Upper lobe of left lung (tissue), 4 donors: ENCODE data around the gene DENND5A.
"Not testable (repeated sequence)": the region's sequence is repeated elsewhere in the genome, so short reads cannot be mapped to it uniquely, and the experiment has no call there.

Experiments used
- CTCF ChIP-seq, 6 experiments: fragments of 450-650 bp in 4 of 6; fragments of 200-600 bp in 2 of 6; sonication (generic) in 2 of 6; IDR thresholded peaks; one replicate each; pipeline ENCODE4 v1.5.1; 2016 to 2019; ENCODE audit warnings: antibody characterized with exemption in 6 of 6
- EP300 ChIP-seq, 4 donors: sonication (generic); formaldehyde crosslinking; IDR thresholded peaks; one replicate each; pipeline ENCODE4 v1.5.1; 2017; ENCODE audit warnings: antibody characterized with exemption in 4 of 4, control low read depth in 2 of 4
- POLR2A ChIP-seq, 4 donors: fragments of 450-650 bp; IDR thresholded peaks; one replicate each; pipeline ENCODE4 v1.5.1; 2016 to 2017; ENCODE audit warnings: antibody characterized with exemption in 4 of 4, mild to moderate bottlenecking in 2 of 4
- POLR2AphosphoS5 ChIP-seq, 2 donors: sonication (generic); formaldehyde crosslinking; IDR thresholded peaks; one replicate each; pipeline ENCODE4 v1.5.1; 2017; ENCODE audit warnings: antibody characterized with exemption in 2 of 2

DNA sequence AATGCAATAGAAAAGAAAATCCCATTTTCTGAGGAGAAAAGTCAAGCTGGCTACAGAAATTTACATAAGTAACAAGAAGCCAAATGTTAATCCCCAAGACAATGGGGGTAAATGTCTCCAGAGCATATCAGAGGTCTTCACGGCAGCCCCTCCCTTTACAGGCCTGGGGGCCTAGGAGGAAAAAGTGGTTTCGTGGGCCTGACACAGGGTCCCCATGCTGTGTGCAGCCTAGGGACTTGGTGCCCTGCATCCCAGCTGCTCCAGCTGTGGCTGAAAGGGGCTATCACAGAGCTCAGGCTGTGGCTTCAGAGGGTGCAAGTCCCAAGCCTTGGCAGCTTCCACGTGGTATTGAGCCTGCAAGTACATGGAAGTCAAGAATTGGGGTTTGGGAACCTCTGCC, 76.3 kb downstream of the DENND5A start:
- TF ChIP-seq CTCF, POLR2A, POLR2AphosphoS5, EP300 (IDR thresholded peaks at IDR 0.05): not testable (repeated sequence)
